Panc1 (cell line): ENCODE results near the gene HS3ST6. TPM values are rescaled to one million over a fixed set of nuclear protein-coding genes. Genes with fewer than 3 reads are reported as not detected.
A peak's percentile ranks its signal among the peaks of the same experiment; 100 is the strongest.

Experiments
- ATAC-seq: fragments of 200-7000 bp; cut with Tn5 transposase; 2 replicates; pipeline ENCODE4 v1.9.1; 2020; ENCODE audit warnings: mild to moderate bottlenecking, moderate library complexity
- BruUV-seq: library from RNA; stranded (reverse); fragments of 400-500 nt; replicated peaks from 2 replicates; lab custom pipeline; 2021; lab: Mats Ljungman, UMichigan
- CTCF ChIA-PET: fragments of 300-600 bp; sonication (Branson Sonifier 250); formaldehyde crosslinking; loops from one replicate; lab custom pipeline; 2022; ENCODE audit warnings: antibody characterized with exemption; lab: Charles Lee
- POLR2A ChIA-PET: fragments of 300-600 bp; sonication (Branson Sonifier 250); formaldehyde crosslinking; loops from one replicate; lab custom pipeline; 2022; ENCODE audit warnings: antibody characterized with exemption; lab: Charles Lee
- DNase-seq: peaks from one replicate; pipeline ENCODE4 v3.0.0-alpha.2; 2010; ENCODE audit warnings: low read depth, low spot score
- H3K27ac ChIP-seq: 2 replicates; pipeline ENCODE4 v1.5.1; 2011; ENCODE audit warnings: mild to moderate bottlenecking, low read length, inconsistent platforms
- H3K27me3 ChIP-seq: fragments of 200-500 bp; sonication (Bioruptor generic); 2 replicates; pipeline ENCODE4 v1.6.0; 2014; ENCODE audit warnings: low read length, inconsistent platforms; ENCODE audit not compliant: control insufficient read depth, insufficient read depth
- H3K36me3 ChIP-seq: fragments of 200-500 bp; sonication (Bioruptor generic); 2 replicates; pipeline ENCODE4 v1.5.1; 2014; ENCODE audit warnings: inconsistent platforms, mild to moderate bottlenecking, low read length, moderate library complexity; ENCODE audit not compliant: control insufficient read depth, insufficient read depth
- H3K4me1 ChIP-seq: 2 replicates; pipeline ENCODE4 v1.5.1; 2011; ENCODE audit warnings: inconsistent platforms, mild to moderate bottlenecking, low read length, moderate library complexity; ENCODE audit not compliant: control insufficient read depth, insufficient read depth
- H3K4me3 ChIP-seq, 2 experiments: 2 replicates each; pipeline ENCODE4 v1.5.1; 2011 to 2012; ENCODE audit warnings: low read depth in 2 of 2, low read length in 2 of 2, mild to moderate bottlenecking in 2 of 2, inconsistent platforms in 1 of 2, moderate library complexity in 1 of 2
- H3K9me3 ChIP-seq: fragments of 200-500 bp; sonication (Bioruptor generic); 2 replicates; pipeline ENCODE4 v1.5.1; 2014; ENCODE audit warnings: low read depth, mild to moderate bottlenecking, inconsistent platforms, low read length, moderate library complexity; ENCODE audit not compliant: control insufficient read depth, insufficient read depth
- POLR2AphosphoS5 ChIP-seq: IDR thresholded peaks from 2 replicates; pipeline ENCODE4 v1.6.1; 2012; ENCODE audit warnings: mild to moderate bottlenecking, low read depth, low read length, moderate library complexity
- SIN3A ChIP-seq: IDR thresholded peaks from 2 replicates; pipeline ENCODE4 v1.6.1; 2012; ENCODE audit warnings: low read depth, mild to moderate bottlenecking, low read length, moderate library complexity, borderline replicate concordance; ENCODE audit not compliant: insufficient read depth
- TCF7L2 ChIP-seq: IDR thresholded peaks from 2 replicates; pipeline ENCODE4 v1.6.1; 2011; ENCODE audit warnings: mild to moderate bottlenecking, low read depth, low read length, inconsistent platforms
- in situ Hi-C: cut with HindIII; loops from 2 replicates; pipeline ENCODE4 v1.10.0; 2016; ENCODE audit warnings: low sequenced_read_pairs, low pct_unique_long_range_greater_than_20kb
- intact Hi-C: fragments of 100-400 bp; cut with micrococcal nuclease; formaldehyde crosslinking; loops from one replicate; pipeline ENCODE4 v1.10.0; 2022; ENCODE audit not compliant: unreplicated experiment
- total RNA-seq: library from RNA; stranded (reverse); gene quantifications from one replicate; pipeline ENCODE4 v1.2.1, GENCODE V29; 2021; ENCODE audit not compliant: unreplicated experiment
- TF ChIP-seq, protein P1 (sequence below), 2 experiments: IDR thresholded peaks; 2 replicates each; pipeline ENCODE4 v1.6.1; 2011 to 2012; ENCODE audit warnings: low read depth in 2 of 2, control low read depth in 1 of 2, low read length in 1 of 2, mild to moderate bottlenecking in 1 of 2, moderate library complexity in 1 of 2; ENCODE audit not compliant: insufficient read depth in 1 of 2
- TF ChIP-seq, protein P2 (sequence below): fragments of 450-650 bp; IDR thresholded peaks from 2 replicates; pipeline ENCODE4 v1.5.1; 2017; ENCODE audit warnings: mild to moderate bottlenecking

Gene HS3ST6
- total RNA-seq, 1 experiment from 2014 or later: 3.3 TPM

DNA sequence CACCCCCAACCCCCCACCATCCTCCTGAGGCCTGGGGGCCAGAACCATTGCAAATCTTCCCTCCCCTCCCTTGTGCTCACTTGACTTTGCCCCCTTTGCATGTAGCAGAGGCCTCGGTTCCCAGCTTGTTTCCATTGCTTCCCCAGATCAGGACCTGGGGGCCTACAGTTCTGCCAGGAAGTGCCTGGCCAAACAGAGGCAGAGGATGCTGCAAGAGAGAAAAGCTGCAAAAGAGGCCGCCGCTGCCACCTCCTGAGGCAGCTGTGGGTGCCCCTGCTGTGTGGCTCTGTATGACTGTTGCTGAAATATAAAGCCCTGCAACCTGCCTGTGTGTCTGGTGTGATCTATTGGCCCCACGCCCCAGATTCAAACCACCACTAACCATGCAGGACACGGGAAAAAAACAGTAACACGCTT lies 43.4 kb upstream of the HS3ST6 start:
- H3K9me3 ChIP-seq: no peaks in the 10 kb centered on the region
- intact Hi-C loops: no loop called here

DNA sequence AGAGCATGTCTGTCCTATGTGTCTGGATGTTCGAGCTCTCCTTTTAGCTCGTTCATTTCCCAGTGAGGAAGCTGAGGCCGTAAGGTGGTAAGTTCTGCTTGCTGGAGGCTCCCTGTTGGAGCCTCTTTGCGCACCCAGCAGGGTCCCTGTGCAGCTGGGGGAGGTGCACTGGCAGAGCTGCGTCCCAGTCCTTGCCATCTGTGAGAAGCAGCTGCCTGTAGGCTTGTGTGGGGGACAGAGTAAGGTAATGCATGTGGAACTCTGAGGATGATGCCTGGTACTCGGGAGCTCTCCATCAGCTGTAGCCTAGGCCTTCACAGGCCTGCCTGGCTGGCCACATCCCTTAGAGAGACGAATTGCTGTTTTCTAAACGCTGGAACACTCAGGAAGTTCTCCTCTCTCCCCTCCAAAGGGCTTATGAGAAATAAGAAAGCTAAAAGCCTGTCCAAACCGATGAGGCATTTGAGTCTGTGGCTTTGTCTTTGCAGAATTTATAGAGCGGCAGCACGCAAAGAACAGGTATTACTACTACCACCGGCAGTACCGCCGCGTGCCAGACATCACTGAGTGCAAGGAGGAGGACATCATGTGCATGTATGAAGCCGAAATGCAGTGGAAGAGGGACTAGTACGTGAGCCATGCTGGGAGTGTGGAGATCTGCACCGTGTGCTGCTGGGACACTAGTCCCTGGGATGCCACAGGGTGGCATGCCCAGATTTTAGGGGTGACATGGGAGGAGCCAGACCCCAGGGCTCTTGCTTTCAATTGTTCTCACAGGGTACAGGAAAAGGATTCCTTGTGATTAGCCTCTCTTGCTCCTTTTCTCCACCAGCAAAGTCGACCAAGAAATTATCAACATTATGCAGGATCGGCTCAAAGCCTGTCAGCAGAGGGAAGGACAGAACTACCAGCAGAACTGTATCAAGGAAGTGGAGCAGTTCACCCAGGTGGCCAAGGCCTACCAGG lies 42.7 kb upstream of the HS3ST6 start:
- peaks cover 12% of the 10 kb centered on the region for H3K4me1 ChIP-seq
- H3K27ac ChIP-seq: peak overlapping the region; percentile 72
- H3K36me3 ChIP-seq: peaks cover 11% of the 10 kb centered on the region
- no peaks in the 10 kb centered on the region for H3K9me3 ChIP-seq
- no peaks in the 10 kb centered on the region for H3K27me3 ChIP-seq
- TF ChIP-seq POLR2AphosphoS5: peak; percentile 89
- no peak for TF ChIP-seq TCF7L2
- TF ChIP-seq, protein P1, sequence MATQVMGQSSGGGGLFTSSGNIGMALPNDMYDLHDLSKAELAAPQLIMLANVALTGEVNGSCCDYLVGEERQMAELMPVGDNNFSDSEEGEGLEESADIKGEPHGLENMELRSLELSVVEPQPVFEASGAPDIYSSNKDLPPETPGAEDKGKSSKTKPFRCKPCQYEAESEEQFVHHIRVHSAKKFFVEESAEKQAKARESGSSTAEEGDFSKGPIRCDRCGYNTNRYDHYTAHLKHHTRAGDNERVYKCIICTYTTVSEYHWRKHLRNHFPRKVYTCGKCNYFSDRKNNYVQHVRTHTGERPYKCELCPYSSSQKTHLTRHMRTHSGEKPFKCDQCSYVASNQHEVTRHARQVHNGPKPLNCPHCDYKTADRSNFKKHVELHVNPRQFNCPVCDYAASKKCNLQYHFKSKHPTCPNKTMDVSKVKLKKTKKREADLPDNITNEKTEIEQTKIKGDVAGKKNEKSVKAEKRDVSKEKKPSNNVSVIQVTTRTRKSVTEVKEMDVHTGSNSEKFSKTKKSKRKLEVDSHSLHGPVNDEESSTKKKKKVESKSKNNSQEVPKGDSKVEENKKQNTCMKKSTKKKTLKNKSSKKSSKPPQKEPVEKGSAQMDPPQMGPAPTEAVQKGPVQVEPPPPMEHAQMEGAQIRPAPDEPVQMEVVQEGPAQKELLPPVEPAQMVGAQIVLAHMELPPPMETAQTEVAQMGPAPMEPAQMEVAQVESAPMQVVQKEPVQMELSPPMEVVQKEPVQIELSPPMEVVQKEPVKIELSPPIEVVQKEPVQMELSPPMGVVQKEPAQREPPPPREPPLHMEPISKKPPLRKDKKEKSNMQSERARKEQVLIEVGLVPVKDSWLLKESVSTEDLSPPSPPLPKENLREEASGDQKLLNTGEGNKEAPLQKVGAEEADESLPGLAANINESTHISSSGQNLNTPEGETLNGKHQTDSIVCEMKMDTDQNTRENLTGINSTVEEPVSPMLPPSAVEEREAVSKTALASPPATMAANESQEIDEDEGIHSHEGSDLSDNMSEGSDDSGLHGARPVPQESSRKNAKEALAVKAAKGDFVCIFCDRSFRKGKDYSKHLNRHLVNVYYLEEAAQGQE (IDR thresholded peaks at IDR 0.05; ENCODE audit: insufficient read depth in 1 of 2, low read depth in 2 of 2, low read length in 1 of 2): no peak
- TF ChIP-seq, protein P2, sequence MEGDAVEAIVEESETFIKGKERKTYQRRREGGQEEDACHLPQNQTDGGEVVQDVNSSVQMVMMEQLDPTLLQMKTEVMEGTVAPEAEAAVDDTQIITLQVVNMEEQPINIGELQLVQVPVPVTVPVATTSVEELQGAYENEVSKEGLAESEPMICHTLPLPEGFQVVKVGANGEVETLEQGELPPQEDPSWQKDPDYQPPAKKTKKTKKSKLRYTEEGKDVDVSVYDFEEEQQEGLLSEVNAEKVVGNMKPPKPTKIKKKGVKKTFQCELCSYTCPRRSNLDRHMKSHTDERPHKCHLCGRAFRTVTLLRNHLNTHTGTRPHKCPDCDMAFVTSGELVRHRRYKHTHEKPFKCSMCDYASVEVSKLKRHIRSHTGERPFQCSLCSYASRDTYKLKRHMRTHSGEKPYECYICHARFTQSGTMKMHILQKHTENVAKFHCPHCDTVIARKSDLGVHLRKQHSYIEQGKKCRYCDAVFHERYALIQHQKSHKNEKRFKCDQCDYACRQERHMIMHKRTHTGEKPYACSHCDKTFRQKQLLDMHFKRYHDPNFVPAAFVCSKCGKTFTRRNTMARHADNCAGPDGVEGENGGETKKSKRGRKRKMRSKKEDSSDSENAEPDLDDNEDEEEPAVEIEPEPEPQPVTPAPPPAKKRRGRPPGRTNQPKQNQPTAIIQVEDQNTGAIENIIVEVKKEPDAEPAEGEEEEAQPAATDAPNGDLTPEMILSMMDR: no peak
- TF ChIP-seq SIN3A: peak; percentile 63; the same call in 1 of the 2 replicates
- intact Hi-C loops: no loop called here
- ChIA-PET POLR2A (interaction anchor here (0.6 kb wide), 2 partner anchors 125 to 467 kb away, joined by 4 to 8 read pairs; no protein-coding TSS in a partner anchor), CTCF (no interaction called here)
- in situ Hi-C loops: no loop called here
- DNase-seq: no peak
- BruUV-seq: TSS peak; percentile 82
- H3K4me3 ChIP-seq: peak overlapping the region; percentile 75 to 80
- peak; percentile 50 for ATAC-seq

More for the DNA sequence above, 43.4 kb upstream of the HS3ST6 start:
- CTCF ChIA-PET: no interaction called here
- in situ Hi-C loops: no loop called here
- H3K27me3 ChIP-seq: no peaks in the 10 kb centered on the region
- POLR2A ChIA-PET: no interaction called here
- H3K36me3 ChIP-seq: peaks cover 11% of the 10 kb centered on the region
- no peak for DNase-seq
- H3K4me3 ChIP-seq: peak overlapping the region; percentile 99
- TF ChIP-seq, protein P1 (IDR thresholded peaks at IDR 0.05; ENCODE audit: insufficient read depth in 1 of 2, low read depth in 2 of 2, low read length in 1 of 2): no peak
- TF ChIP-seq POLR2AphosphoS5: peak; percentile 2; the same call in 1 of the 2 replicates
- H3K27ac ChIP-seq: peak overlapping the region; percentile 96; the same call in 1 of the 2 replicates
- peak; percentile 0; the same call in 1 of the 2 replicates for ATAC-seq
- peaks cover 12% of the 10 kb centered on the region for H3K4me1 ChIP-seq
- BruUV-seq: no TSS peak
